Gastrocnemius medialis (tissue), 4 donors: ENCODE data around the gene ZNF281. TPM values are rescaled to one million over a fixed set of nuclear protein-coding genes. Genes with fewer than 3 reads are reported as not detected.

Experiments used
- ATAC-seq, 2 donors: fragments of 150-250 bp; one replicate each; pipeline ENCODE4 v1.9.1; 2016
- DNase-seq, 2 donors: peaks; one replicate each; pipeline ENCODE4 v3.0.0-alpha.2; 2019
- H3K27ac ChIP-seq, 4 donors: fragments of 200-600 bp; sonication (generic); 1 replicate in 1 of 4; 2 replicates in 3 of 4; pipeline ENCODE4 v1.5.1; 2016 to 2018; ENCODE audit warnings: mild to moderate bottlenecking in 2 of 4, moderate library complexity in 1 of 4
- H3K27me3 ChIP-seq, 3 donors: fragments of 200-600 bp; sonication (generic) in 2 of 3; 1 replicate in 1 of 3; 2 replicates in 2 of 3; pipeline versions ENCODE4 v1.5.1 to v1.6.0; 2016 to 2019; ENCODE audit warnings: mild to moderate bottlenecking in 1 of 3, moderate library complexity in 1 of 3
- H3K36me3 ChIP-seq, 2 donors: fragments of 200-600 bp; sonication (generic) in 1 of 2; one replicate each; pipeline ENCODE4 v1.5.1; 2017 to 2018
- H3K4me1 ChIP-seq, 2 donors: fragments of 200-600 bp; sonication (generic) in 1 of 2; one replicate each; pipeline ENCODE4 v1.5.1; 2016 to 2017; ENCODE audit warnings: mild to moderate bottlenecking in 2 of 2
- H3K4me3 ChIP-seq, 4 donors: fragments of 200-600 bp; sonication (generic) in 3 of 4; 1 replicate in 1 of 4; 2 replicates in 3 of 4; pipeline ENCODE4 v1.5.1; 2016 to 2019; ENCODE audit warnings: mild to moderate bottlenecking in 2 of 4
- H3K9me3 ChIP-seq, 3 donors: fragments of 200-600 bp; sonication (generic) in 2 of 3; 1 replicate in 1 of 3; 2 replicates in 2 of 3; pipeline ENCODE4 v1.5.1; 2016 to 2019
- CTCF ChIP-seq, 5 experiments: fragments of 450-650 bp in 3 of 5; fragments of 200-600 bp in 2 of 5; sonication (generic) in 2 of 5; IDR thresholded peaks in 4 of 5; conservative IDR thresholded peaks in 1 of 5; 1 replicate in 4 of 5; 2 replicates in 1 of 5; pipeline ENCODE4 v1.5.1; 2016 to 2019; ENCODE audit warnings: antibody characterized with exemption in 5 of 5, mild to moderate bottlenecking in 3 of 5, moderate library complexity in 3 of 5
- POLR2A ChIP-seq, 2 donors: fragments of 450-650 bp; IDR thresholded peaks; one replicate each; pipeline ENCODE4 v1.6.1; 2017; ENCODE audit warnings: antibody characterized with exemption in 2 of 2, mild to moderate bottlenecking in 2 of 2, moderate library complexity in 2 of 2
- in situ Hi-C, 4 donors: fragments of 200-750 bp; cut with MboI; loops; one replicate each; pipeline versions ENCODE4 v1.15.0 to v1.8.0; 2017; ENCODE audit warnings: low sequenced_read_pairs in 4 of 4
- intact Hi-C: fragments of 100-400 bp; cut with DNase I; formaldehyde crosslinking; loops from one replicate; pipeline ENCODE4 v1.15.1; 2023; ENCODE audit warnings: low total_unique reads
- total RNA-seq, 4 donors: library from RNA; depleted of rRNA; stranded (reverse); fragments of >200 nt; gene quantifications; one replicate each; pipeline versions ENCODE4 v1.1.0 to v1.2.3, GENCODE V29; 2016

The ZNF281 gene
- total RNA-seq, 4 donors from 2014 or later: 4.9 to 12.4 (median 9.8) TPM

DNA sequence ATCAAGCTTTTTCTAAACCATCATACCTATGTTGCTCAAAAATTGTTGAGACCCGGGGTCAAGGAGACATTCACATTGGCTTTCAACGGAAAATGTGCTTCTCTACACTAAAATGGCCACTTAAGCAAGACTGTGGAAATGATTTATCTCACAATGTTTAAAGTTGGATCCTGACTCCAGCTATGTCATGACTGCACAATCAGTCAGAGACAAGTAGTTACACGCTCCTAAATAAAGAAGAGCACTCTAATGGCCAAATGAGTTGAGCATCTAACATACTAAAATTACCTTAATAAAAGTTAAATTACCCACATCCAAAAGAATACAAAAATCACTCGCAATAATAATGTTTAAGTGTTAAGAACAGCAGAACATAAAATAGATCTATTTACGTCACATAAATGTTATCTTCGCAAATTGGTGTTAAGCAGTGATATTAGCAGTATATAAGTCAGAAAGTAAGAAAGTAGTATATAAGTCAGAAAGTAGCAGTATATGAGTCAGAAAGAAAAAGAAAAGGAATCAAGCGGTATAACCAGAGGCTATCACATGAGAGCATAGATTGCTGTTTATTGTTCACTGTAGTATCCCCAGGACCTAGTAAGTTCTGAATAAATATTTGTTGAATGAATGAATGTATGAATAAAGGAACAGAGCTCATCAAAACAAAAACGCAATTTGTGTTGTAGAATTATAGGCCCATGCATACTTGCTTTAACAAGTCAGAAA lies 28.4 kb downstream of the ZNF281 start:
- ATAC-seq: no peak

DNA sequence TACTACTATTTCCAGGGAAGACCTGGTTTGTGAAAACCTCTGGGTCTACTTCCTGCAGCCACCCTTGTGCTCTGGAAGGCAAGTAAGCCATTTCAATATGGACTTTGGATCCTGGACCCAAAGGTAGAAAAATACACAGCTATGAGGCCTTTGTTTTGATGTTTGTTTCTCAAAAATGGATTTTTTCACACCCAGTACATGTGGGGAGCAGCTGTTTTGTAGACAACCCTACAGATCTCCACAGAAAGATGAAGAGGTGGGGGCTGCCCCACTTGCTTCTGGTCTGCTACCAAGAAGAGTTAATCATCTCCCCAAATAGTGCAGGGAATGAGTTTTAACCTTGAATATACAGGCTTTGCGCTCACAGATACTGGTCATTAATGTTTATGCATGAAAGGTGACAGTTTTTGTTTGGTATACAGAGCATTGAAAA lies 29.2 kb downstream of the ZNF281 start:
- no peaks in the 10 kb centered on the region for H3K27me3 ChIP-seq
- no peak for DNase-seq
- no peak for ATAC-seq
- TF ChIP-seq CTCF (IDR thresholded peaks at IDR 0.05 in 4 of 5, conservative IDR thresholded peaks at IDR 0.05 in 1 of 5): no peak
- TF ChIP-seq POLR2A (IDR thresholded peaks at IDR 0.05): no peak
- H3K9me3 ChIP-seq: no peaks in the 10 kb centered on the region
- no peak overlapping the region for H3K27ac ChIP-seq
- intact Hi-C loops: no loop called here
- no peaks in the 10 kb centered on the region for H3K4me1 ChIP-seq
- in situ Hi-C loops: no loop called here
- no peaks in the 10 kb centered on the region for H3K36me3 ChIP-seq
- H3K4me3 ChIP-seq: no peak overlapping the region

More for the DNA sequence above, 28.4 kb downstream of the ZNF281 start:
- DNase-seq: no peak
- H3K36me3 ChIP-seq: no peaks in the 10 kb centered on the region
- in situ Hi-C loops: no loop called here
- TF ChIP-seq CTCF (IDR thresholded peaks at IDR 0.05 in 4 of 5, conservative IDR thresholded peaks at IDR 0.05 in 1 of 5) (no peak), POLR2A (IDR thresholded peaks at IDR 0.05) (no peak)
- no peak overlapping the region for H3K27ac ChIP-seq
- H3K9me3 ChIP-seq: no peaks in the 10 kb centered on the region
- no peaks in the 10 kb centered on the region for H3K27me3 ChIP-seq
- no peaks in the 10 kb centered on the region for H3K4me1 ChIP-seq
- no peak overlapping the region for H3K4me3 ChIP-seq
- intact Hi-C loops: no loop called here

- intact Hi-C loops: no loop called here
- TF ChIP-seq CTCF (IDR thresholded peaks at IDR 0.05 in 4 of 5, conservative IDR thresholded peaks at IDR 0.05 in 1 of 5): no peak
- no peak for TF ChIP-seq POLR2A (IDR thresholded peaks at IDR 0.05)
Measured at GRCh38 chr1:200379940-200380588, 29.8 kb downstream of the ZNF281 start.

DNA sequence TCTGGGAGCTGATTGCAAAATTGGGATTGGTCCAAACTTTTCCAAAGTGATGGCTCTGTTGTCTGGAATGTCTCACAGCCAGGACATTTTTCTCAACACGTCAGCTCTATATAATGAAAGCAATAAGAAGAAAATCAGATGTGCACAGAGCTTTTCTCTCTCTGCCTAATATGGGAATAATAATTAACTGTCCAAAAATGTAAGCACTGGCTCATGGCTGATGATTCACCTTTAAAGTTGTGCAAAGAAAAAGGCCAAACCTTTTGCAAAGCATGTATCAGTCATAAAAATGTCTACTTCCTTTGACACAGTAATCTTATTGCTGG lies 30.4 kb downstream of the ZNF281 start:
- H3K27ac ChIP-seq: no peak overlapping the region
- H3K9me3 ChIP-seq: no peaks in the 10 kb centered on the region
- no peaks in the 10 kb centered on the region for H3K27me3 ChIP-seq
- TF ChIP-seq CTCF (IDR thresholded peaks at IDR 0.05 in 4 of 5, conservative IDR thresholded peaks at IDR 0.05 in 1 of 5): no peak
- no peak for TF ChIP-seq POLR2A (IDR thresholded peaks at IDR 0.05)
- intact Hi-C loops (no loop called here), in situ Hi-C loops (no loop called here)
- H3K36me3 ChIP-seq: no peaks in the 10 kb centered on the region
- H3K4me1 ChIP-seq: no peaks in the 10 kb centered on the region
- no peak overlapping the region for H3K4me3 ChIP-seq
- DNase-seq (no peak), ATAC-seq (no peak)

More at GRCh38 chr1:200379940-200380588, 29.8 kb downstream of the ZNF281 start:
- Histone ChIP-seq H3K27me3 (no peaks in the 10 kb centered on the region), H3K36me3 (no peaks in the 10 kb centered on the region), H3K27ac (no peak overlapping the region), H3K4me1 (no peaks in the 10 kb centered on the region), H3K4me3 (no peak overlapping the region), H3K9me3 (no peaks in the 10 kb centered on the region)
- ATAC-seq (no peak), DNase-seq (no peak)
- in situ Hi-C loops: no loop called here
